Skeletal muscle tissue (tissue), 4 donors: Measurements from ENCODE around the gene SLC12A7. TPM values are rescaled to one million over a fixed set of nuclear protein-coding genes. Genes with fewer than 3 reads are reported as not detected.
"Not testable (repeated sequence)": the region's sequence is repeated elsewhere in the genome, so short reads cannot be mapped to it uniquely, and the experiment has no call there.

Experiments
- H3K27ac ChIP-seq: one replicate; pipeline ENCODE4 v1.7.0; 2013; ENCODE audit warnings: mild to moderate bottlenecking, low read depth, low read length, inconsistent platforms
- H3K27me3 ChIP-seq, 3 donors: one replicate each; pipeline ENCODE4 v1.7.0; 2013; ENCODE audit warnings: low read length in 3 of 3; ENCODE audit not compliant: control insufficient read depth in 3 of 3, insufficient read depth in 3 of 3
- H3K36me3 ChIP-seq, 3 donors: one replicate each; pipeline ENCODE4 v1.7.0; 2013; ENCODE audit warnings: low read length in 3 of 3; ENCODE audit not compliant: control insufficient read depth in 3 of 3, insufficient read depth in 3 of 3
- H3K4me1 ChIP-seq, 3 donors: one replicate each; pipeline ENCODE4 v1.7.0; 2013; ENCODE audit warnings: low read length in 3 of 3, mild to moderate bottlenecking in 3 of 3; ENCODE audit not compliant: control insufficient read depth in 3 of 3, insufficient read depth in 3 of 3
- H3K4me3 ChIP-seq, 3 donors: one replicate each; pipeline ENCODE4 v1.7.0; 2013; ENCODE audit warnings: low read length in 3 of 3
- H3K9ac ChIP-seq, 3 donors: one replicate each; pipeline ENCODE4 v1.7.0; 2013; ENCODE audit warnings: low read length in 3 of 3, mild to moderate bottlenecking in 3 of 3, moderate library complexity in 2 of 3, low read depth in 1 of 3
- H3K9me3 ChIP-seq, 3 donors: one replicate each; pipeline ENCODE4 v1.7.0; 2013; ENCODE audit warnings: low read length in 3 of 3; ENCODE audit not compliant: control insufficient read depth in 3 of 3
- total RNA-seq: library from RNA; depleted of rRNA; stranded (reverse); fragments of >200 nt; gene quantifications from one replicate; pipeline ENCODE4 v1.2.3, GENCODE V29; 2014
- donor health status: Osteomylitis.

SLC12A7 gene
- total RNA-seq = 5.7 TPM

GRCh38 chr5:1111727-1112289 lies at the start of gene SLC12A7:
Gene SLC12A7, minus strand, starts transcription at chr5:1112063. Its CDS starts 72 bp downstream, at chr5:1111991.
- Histone ChIP-seq H3K4me1 (peaks cover 32 to 39% (median 39%) of the 10 kb centered on the region in 3 donors), H3K36me3 (no peaks in the 10 kb centered on the region), H3K27me3 (peaks cover 0 to 9% (median 5%) of the 10 kb centered on the region in 3 donors)

DNA sequence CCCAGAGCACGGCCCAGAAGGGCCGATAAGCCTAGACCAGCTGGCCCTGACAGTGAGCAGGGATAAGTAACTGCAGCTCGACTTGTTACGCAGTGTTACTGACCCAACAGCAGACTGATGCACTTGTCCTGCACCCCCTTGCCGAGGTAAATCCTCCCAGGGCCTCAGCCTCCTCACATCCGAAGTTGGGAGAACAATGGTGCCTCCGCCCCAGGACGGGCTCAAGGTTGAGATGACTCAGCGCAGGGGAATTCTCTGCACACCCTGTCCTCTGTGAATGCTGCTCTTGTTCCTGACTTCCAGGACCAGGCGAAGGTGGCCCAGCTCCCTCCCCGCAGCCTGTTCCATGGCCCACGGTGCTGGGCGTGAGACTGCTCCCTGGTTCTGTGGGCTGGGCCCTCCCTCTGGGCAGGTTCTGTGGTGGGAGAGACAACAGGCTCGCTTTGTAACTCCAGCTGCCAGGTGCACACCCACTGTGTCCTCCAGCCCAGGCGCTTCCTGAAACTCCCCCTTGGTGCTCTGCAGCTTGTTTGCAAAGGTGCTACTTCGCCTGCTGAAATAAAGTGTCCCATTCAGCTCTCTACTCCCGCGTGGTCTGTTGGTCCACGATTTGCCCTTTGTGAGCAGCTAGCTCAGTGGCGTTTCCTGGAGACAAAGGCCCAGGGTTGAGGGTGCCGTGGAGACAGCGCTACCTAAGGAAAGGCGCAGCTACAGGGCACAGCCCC lies 49.4 kb upstream of the SLC12A7 start:
- Histone ChIP-seq H3K9me3 (peaks cover 0 to 6% (median 2%) of the 10 kb centered on the region in 3 donors), H3K36me3 (no peaks in the 10 kb centered on the region), H3K9ac (no peak overlapping the region), H3K27me3 (peaks cover 27 to 36% (median 30%) of the 10 kb centered on the region in 3 donors), H3K4me1 (no peaks in the 10 kb centered on the region), H3K27ac (no peak overlapping the region), H3K4me3 (no peak overlapping the region)

More at GRCh38 chr5:1111727-1112289, at the start of gene SLC12A7:
- Histone ChIP-seq H3K9me3 (no peaks in the 10 kb centered on the region), H3K9ac (peak within 1 kb of the TSS; percentile 52 to 80 (median 63)), H3K27ac (peak within 1 kb of the TSS; percentile 74), H3K4me3 (peak within 1 kb of the TSS; percentile 69 to 73 (median 72))

DNA sequence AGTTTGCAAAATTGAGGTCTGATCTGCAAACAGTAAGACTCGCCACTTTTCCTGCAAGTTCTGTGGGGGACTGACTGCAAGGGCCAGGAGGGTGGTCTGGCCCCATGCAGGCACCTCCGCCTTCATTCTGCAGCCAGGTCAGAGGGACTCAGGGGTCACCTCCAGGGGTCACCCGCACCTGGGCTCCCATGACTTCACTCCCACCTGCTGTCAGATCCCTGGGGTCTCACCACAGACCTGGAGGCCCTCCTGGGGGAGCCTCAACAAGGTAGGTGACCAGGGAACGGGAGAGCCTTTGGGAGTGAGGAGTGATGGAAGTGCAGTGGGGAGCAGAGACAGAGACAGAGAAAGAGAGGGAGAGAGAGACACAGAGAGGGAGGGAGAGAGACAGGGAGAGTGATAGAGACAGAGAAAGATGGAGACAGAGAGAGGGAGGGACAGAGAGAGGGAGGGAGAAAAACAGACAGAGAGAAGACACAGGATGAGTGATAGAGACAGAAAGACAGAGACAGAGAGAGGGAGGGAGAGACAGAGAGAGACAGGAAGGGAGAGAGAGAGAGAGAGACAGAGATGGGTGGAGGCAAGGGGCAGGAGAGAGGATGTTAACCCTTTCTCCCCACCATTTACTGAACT lies 48.0 kb upstream of the SLC12A7 start:
- Histone ChIP-seq H3K9me3 (peaks cover 0 to 6% (median 2%) of the 10 kb centered on the region in 3 donors), H3K27me3 (peaks cover 28 to 40% (median 39%) of the 10 kb centered on the region in 3 donors), H3K27ac (no peak overlapping the region), H3K4me1 (no peaks in the 10 kb centered on the region), H3K4me3 (no peak overlapping the region), H3K9ac (no peak overlapping the region), H3K36me3 (no peaks in the 10 kb centered on the region)

- Histone ChIP-seq H3K27me3 (peaks cover 33 to 45% (median 45%) of the 10 kb centered on the region in 3 donors), H3K4me3 (no peak overlapping the region), H3K27ac (no peak overlapping the region), H3K9ac (no peak overlapping the region), H3K4me1 (no peaks in the 10 kb centered on the region), H3K9me3 (peaks cover 0 to 6% (median 2%) of the 10 kb centered on the region in 3 donors), H3K36me3 (no peaks in the 10 kb centered on the region)
Observed at GRCh38 chr5:1159341-1159675, 47.4 kb upstream of the SLC12A7 start.

DNA sequence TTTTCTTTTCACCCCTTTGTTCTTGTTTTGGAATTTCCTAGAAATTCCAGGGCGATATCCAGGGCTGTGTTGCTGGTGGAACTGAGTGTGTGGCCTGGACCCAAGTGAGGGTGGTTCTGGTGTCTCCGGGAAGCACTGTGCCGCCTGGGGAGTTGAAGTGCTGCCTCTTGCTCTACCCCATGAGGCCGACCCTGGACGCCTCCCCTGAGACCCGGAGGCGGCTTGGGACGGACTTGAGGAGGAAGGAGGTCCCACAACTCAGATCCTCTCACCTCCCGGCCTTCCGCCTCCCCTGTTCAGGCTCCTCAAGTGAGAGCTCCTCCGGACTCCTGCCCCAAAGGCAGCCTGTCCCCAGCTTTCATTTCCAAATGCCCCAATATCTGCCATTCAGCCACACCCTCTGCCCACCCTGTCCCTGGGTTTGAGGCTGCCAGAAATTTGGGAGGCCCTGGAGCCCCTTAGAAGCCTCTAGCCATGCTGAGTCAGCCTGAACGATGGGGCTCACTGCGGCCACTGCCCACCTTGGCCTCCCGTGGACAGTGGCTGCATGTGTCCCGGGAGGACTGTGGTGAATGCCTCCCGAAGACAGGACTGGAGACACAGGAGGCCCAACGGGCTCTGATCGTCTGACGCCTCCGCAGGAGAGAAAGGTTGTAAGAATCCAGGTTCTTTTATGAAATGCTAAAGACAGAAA lies 46.9 kb upstream of the SLC12A7 start:
- Histone ChIP-seq H3K9ac (no peak overlapping the region), H3K27ac (no peak overlapping the region), H3K27me3 (peaks cover 38 to 50% (median 50%) of the 10 kb centered on the region in 3 donors), H3K4me3 (no peak overlapping the region), H3K4me1 (no peaks in the 10 kb centered on the region), H3K9me3 (peaks cover 0 to 6% (median 2%) of the 10 kb centered on the region in 3 donors), H3K36me3 (no peaks in the 10 kb centered on the region)

GRCh38 chr5:1157461-1157986 lies 45.7 kb upstream of the SLC12A7 start:
- peaks cover 49 to 60% (median 51%) of the 10 kb centered on the region in 3 donors for H3K27me3 ChIP-seq
- H3K27ac ChIP-seq, H3K4me3 ChIP-seq, H3K9ac ChIP-seq, H3K4me1 ChIP-seq, H3K36me3 ChIP-seq, H3K9me3 ChIP-seq: not testable (repeated sequence)

DNA sequence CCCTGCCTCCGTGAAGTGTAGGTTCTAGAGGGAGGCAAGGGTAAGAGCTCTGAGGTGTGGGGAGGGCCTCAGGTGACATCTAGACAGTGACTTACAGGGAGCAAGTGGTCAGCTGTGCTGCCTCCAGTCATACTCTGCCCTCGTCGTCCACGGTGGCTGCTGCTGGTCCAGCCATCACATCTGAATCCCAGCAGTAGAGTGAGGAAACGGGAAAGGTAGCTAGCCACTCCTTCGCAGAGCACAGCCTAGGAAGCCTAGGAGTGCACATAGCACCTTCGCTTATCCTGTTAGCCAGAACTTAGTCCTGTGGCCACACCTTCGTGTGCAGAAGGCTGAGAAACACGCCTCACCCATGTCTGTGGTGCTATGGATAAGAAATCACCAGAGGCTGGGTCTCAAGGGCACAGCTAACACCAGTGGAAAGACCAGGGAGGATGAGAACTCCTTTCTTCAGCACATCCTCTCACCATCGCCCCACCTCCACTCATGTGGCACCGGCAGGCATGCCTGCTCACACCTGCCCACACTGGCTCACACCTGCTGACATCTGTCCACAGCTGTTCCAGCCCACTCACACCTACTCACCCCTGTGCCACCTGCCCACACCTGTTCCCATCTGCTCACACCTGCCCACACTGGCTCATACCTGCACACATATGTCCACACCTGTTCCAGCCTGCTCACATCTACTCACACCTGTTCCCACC lies 45.0 kb upstream of the SLC12A7 start:
- peaks cover 0 to 2% (median 0%) of the 10 kb centered on the region in 3 donors for H3K4me1 ChIP-seq
- H3K36me3 ChIP-seq = no peaks in the 10 kb centered on the region
- peaks cover 47 to 60% (median 57%) of the 10 kb centered on the region in 3 donors for H3K27me3 ChIP-seq
- peaks cover 0 to 6% (median 2%) of the 10 kb centered on the region in 3 donors for H3K9me3 ChIP-seq
- H3K27ac ChIP-seq = no peak overlapping the region
- H3K4me3 ChIP-seq = no peak overlapping the region
- no peak overlapping the region for H3K9ac ChIP-seq

DNA sequence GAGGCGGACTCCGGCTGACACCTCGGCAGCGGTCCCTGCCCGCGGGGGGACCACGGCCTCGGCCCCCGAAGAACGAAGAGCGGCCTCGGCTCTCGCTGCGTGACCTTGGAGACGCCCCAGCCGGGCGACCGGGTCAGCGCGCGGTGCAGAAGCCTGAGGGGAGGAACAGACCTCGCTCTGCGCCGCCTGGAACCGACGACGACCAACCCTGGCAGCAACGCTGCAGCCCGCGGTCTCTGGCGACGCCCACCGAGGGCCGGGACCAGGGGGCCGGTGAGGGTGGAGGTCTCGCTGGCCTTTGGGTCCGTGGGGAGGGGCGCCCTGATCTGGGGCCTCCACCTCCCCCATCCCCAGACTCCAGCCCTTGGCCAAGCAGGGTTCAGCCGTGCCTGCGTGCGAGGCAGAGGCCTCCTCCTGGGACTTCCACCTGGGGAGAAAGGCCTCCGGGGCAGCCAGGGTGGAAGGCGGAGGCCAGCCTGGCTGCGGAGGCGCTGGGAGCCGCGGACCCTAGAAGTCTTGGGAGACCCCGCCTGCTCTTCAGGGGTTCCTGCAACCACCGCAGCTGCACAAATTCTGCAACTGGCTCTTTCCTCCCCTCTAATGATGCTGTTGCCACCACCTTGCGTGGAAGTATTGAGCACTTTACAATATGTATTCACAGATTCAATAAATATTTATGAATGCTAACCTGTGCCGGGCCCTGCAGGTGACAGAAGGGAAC lies 44.3 kb upstream of the SLC12A7 start:
- Histone ChIP-seq H3K4me3 (no peak overlapping the region), H3K36me3 (no peaks in the 10 kb centered on the region), H3K9me3 (peaks cover 0 to 6% (median 2%) of the 10 kb centered on the region in 3 donors), H3K27me3 (peaks cover 48 to 61% (median 60%) of the 10 kb centered on the region in 3 donors), H3K27ac (no peak overlapping the region), H3K4me1 (peaks cover 0 to 2% (median 0%) of the 10 kb centered on the region in 3 donors), H3K9ac (no peak overlapping the region)
